ENCODE results near the gene TLL1.

The TLL1 gene

GRCh38 chr4:166066936-166067335 lies 193.9 kb downstream of the TLL1 start:
- no peak for DNase-seq

GRCh38 chr4:166067915-166068314 lies 194.9 kb downstream of the TLL1 start:
- no peak for DNase-seq

- DNase-seq = no peak
These were observed 200.7 kb downstream of the TLL1 start for GRCh38 chr4:166073783-166074182.

GRCh38 chr4:166075599-166075998 lies 202.6 kb downstream of the TLL1 start:
- no peak for DNase-seq

GRCh38 chr4:166077782-166078181 lies 204.7 kb downstream of the TLL1 start:
- no peak for DNase-seq

- DNase-seq = no peak
These were observed 205.3 kb downstream of the TLL1 start for GRCh38 chr4:166078383-166078782.

GRCh38 chr4:166078955-166079354 lies 205.9 kb downstream of the TLL1 start:
- no peak for DNase-seq

- no peak for DNase-seq
These were observed 214.5 kb downstream of the TLL1 start for GRCh38 chr4:166087569-166087968.

GRCh38 chr4:166088576-166088975 lies 215.5 kb downstream of the TLL1 start:
- DNase-seq = no peak

- DNase-seq = no peak
These were observed 218.1 kb downstream of the TLL1 start for GRCh38 chr4:166091146-166091545.

- no peak for DNase-seq
These were observed 219.0 kb downstream of the TLL1 start for GRCh38 chr4:166091912-166092510.

- no peak for DNase-seq
These were observed 219.8 kb downstream of the TLL1 start for GRCh38 chr4:166092797-166093290.

- no peak for DNase-seq
These were observed 231.6 kb downstream of the TLL1 start for GRCh38 chr4:166104623-166105022.

- DNase-seq = no peak
These were observed 248.9 kb downstream of the TLL1 start for GRCh38 chr4:166121897-166122296.

GRCh38 chr4:166123546-166123945 lies 250.5 kb downstream of the TLL1 start:
- DNase-seq = no peak

- no peak for DNase-seq
These were observed 255.4 kb downstream of the TLL1 start for GRCh38 chr4:166128403-166128802.

- no peak for DNase-seq
These were observed 261.2 kb downstream of the TLL1 start for GRCh38 chr4:166134285-166134684.

- DNase-seq = no peak
These were observed 267.9 kb downstream of the TLL1 start for GRCh38 chr4:166140951-166141350.

- no peak for DNase-seq
These were observed 270.2 kb downstream of the TLL1 start for GRCh38 chr4:166143227-166143626.

- DNase-seq = no peak
These were observed 271.6 kb downstream of the TLL1 start for GRCh38 chr4:166144607-166145006.

- DNase-seq = no peak
These were observed 273.9 kb downstream of the TLL1 start for GRCh38 chr4:166146806-166147540.

All from stimulated activated CD4-positive, alpha-beta T cell treated with anti-CD3 and anti-CD28 coated beads, Interleukin-12 subunit alpha, Interleukin-12 subunit beta, amount 100 ng/mL, for 4 hours (primary cell).